ENCODE measurements around the gene PHIP. TPM values are rescaled to one million over a fixed set of nuclear protein-coding genes. Genes with fewer than 3 reads are reported as not detected.

Gene PHIP
- total and polyA plus RNA-seq, 2 experiments from 2014 or later = 14.8 to 26.5 TPM

DNA sequence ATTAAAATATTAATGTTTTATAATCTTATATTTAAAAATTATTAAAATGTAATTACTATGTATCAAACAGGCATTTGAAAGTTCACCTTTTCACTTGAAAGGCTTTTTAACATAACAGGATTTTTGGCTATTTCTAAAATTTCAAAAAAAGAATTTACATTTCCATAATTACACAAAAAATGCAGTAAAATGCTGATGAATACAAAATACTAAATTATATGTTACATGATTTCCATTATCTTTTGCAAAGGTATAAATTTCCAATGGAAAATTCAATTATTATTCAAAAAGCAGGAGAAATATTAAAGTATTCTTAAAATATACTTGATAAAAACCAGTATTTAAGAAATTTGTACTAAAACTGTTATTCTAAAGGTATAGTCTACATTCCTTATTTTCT is 66.1 kb downstream of the PHIP start:
- Histone ChIP-seq H3K36me3 (peaks cover 35% of the 10 kb centered on the region), H3K27me3 (no peaks in the 10 kb centered on the region), H3K4me1 (ENCODE audit: low read depth) (peaks cover 25% of the 10 kb centered on the region), H3K9me3 (ENCODE audit: low read depth) (no peaks in the 10 kb centered on the region), H3K27ac (no peak overlapping the region), H3K4me3 (no peak overlapping the region)
- DNase-seq (ENCODE audit: low read depth in 1 of 2, low spot score in 1 of 2) = no peak
- TF ChIP-seq, protein P1, sequence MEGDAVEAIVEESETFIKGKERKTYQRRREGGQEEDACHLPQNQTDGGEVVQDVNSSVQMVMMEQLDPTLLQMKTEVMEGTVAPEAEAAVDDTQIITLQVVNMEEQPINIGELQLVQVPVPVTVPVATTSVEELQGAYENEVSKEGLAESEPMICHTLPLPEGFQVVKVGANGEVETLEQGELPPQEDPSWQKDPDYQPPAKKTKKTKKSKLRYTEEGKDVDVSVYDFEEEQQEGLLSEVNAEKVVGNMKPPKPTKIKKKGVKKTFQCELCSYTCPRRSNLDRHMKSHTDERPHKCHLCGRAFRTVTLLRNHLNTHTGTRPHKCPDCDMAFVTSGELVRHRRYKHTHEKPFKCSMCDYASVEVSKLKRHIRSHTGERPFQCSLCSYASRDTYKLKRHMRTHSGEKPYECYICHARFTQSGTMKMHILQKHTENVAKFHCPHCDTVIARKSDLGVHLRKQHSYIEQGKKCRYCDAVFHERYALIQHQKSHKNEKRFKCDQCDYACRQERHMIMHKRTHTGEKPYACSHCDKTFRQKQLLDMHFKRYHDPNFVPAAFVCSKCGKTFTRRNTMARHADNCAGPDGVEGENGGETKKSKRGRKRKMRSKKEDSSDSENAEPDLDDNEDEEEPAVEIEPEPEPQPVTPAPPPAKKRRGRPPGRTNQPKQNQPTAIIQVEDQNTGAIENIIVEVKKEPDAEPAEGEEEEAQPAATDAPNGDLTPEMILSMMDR (IDR thresholded peaks at IDR 0.05; ENCODE audit: low read depth, low read length) = no peak

DNA sequence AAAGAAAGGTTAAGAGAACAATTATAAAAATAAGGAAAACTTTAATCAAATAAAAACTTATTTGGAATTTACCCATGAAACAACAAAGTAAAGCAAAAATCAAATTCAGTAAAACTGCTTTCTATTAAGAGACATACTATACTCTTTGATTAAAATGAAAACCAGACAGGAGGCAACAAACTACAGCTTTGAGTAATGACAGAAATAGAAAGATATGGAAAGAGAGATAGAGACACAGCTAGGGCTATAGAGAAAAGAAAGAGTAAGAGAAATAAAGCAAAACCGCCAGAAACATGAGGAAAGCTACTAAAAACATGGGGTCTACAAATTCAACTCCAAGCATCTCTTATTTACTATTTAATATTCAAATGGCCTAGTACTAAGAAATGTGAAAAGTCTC is 67.6 kb downstream of the PHIP start:
- TF ChIP-seq, protein P1 (IDR thresholded peaks at IDR 0.05; ENCODE audit: low read depth, low read length) = no peak
- DNase-seq (ENCODE audit: low read depth in 1 of 2, low spot score in 1 of 2) = no peak
- Histone ChIP-seq H3K27me3 (no peaks in the 10 kb centered on the region), H3K4me1 (ENCODE audit: low read depth) (peaks cover 25% of the 10 kb centered on the region), H3K27ac (peak overlapping the region; percentile 84), H3K36me3 (peaks cover 23% of the 10 kb centered on the region), H3K4me3 (peak overlapping the region; percentile 5), H3K9me3 (ENCODE audit: low read depth) (no peaks in the 10 kb centered on the region)

DNA sequence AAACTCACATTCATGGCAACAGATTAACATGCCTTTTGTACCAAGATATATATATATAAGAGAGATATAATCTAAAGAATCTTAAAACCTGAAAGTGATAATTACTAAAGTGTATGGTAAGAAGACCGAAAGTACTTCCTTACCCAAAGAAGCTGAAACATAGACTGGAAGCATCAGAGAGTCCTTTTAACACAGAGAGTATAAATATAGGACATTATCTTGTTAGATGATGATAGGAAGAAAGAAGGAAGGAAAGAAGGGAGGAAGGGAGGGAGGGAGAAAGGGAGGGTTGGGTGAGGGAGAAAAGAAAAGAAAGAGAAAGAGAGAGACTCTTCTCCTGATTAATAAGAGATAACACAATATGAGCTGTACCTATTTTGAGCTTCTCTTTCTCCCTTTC is 68.2 kb downstream of the PHIP start:
- H3K4me3 ChIP-seq = no peak overlapping the region
- H3K27me3 ChIP-seq = no peaks in the 10 kb centered on the region
- no peaks in the 10 kb centered on the region for H3K9me3 ChIP-seq (ENCODE audit: low read depth)
- no peak for DNase-seq (ENCODE audit: low read depth in 1 of 2, low spot score in 1 of 2)
- peak overlapping the region; percentile 84 for H3K27ac ChIP-seq
- H3K4me1 ChIP-seq (ENCODE audit: low read depth) = peaks cover 25% of the 10 kb centered on the region
- peaks cover 19% of the 10 kb centered on the region for H3K36me3 ChIP-seq
- TF ChIP-seq, protein P1 (IDR thresholded peaks at IDR 0.05; ENCODE audit: low read depth, low read length) = no peak

DNA sequence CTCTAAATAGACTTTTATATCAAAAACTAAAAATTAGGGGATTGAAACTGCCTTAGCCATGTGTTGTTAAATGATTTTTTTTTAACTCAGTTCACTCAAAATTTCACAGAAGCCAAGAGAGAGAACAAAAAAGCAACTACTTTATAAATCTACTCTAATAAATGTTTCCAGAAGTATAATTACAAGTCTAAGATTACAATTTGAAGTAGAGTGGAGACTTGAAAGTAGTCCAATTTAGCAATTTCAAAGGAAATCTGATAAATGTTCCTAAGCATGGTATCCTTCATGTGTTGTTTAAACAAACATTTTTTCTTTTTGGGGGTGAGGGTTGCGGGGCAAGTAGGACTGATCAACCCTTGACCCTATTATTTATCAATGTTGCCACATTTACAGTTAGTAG is 72.6 kb downstream of the PHIP start:
- Histone ChIP-seq H3K27me3 (no peaks in the 10 kb centered on the region), H3K27ac (no peak overlapping the region), H3K9me3 (ENCODE audit: low read depth) (no peaks in the 10 kb centered on the region), H3K36me3 (peaks cover 16% of the 10 kb centered on the region), H3K4me1 (ENCODE audit: low read depth) (peaks cover 12% of the 10 kb centered on the region), H3K4me3 (no peak overlapping the region)
- no peak for DNase-seq (ENCODE audit: low read depth in 1 of 2, low spot score in 1 of 2)
- TF ChIP-seq, protein P1 (IDR thresholded peaks at IDR 0.05; ENCODE audit: low read depth, low read length) = no peak

DNA sequence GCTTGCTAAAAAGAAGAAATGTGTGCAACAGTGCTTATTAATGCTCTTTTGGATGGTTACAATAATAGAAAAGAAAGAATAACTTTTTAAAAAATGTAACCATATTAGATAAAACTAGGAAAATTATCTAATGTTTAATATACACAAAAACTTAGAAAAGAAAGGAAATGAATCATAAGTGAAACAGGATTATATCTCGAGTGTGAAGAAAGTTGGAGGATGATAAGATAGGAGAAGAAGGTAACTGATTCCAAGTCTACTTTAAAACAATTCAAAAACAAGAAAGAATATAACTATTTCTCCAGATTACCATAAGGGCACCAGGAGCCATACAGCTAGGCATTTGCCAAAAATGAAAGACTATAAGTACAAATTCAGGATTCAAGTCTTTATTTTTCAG is 73.0 kb downstream of the PHIP start:
- Histone ChIP-seq H3K27ac (no peak overlapping the region), H3K9me3 (ENCODE audit: low read depth) (no peaks in the 10 kb centered on the region), H3K4me1 (ENCODE audit: low read depth) (peaks cover 7% of the 10 kb centered on the region), H3K36me3 (peaks cover 20% of the 10 kb centered on the region), H3K4me3 (no peak overlapping the region), H3K27me3 (no peaks in the 10 kb centered on the region)
- peak in 1 of 2 donors; percentile 20 for DNase-seq (ENCODE audit: low read depth in 1 of 2, low spot score in 1 of 2)
- TF ChIP-seq, protein P1 (IDR thresholded peaks at IDR 0.05; ENCODE audit: low read depth, low read length) = no peak

DNA sequence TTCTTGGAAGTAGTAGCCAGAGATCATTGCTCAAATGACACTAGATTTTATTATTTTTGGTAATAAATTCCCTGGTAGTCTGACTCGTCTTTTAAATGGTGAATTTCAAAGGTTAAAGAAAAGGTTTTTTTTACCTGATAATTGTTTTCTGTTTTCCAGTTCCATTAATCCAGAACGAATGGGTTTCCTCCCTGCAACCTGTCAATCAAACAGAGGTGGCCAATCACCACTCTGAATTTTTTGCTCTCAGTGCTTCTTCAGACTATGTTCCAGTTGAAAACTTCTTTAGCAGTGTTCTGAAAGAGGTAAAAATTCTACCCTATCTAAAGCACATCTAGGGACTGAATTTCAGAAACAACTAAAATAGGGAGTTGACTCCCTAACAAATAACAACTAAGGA is 73.8 kb downstream of the PHIP start:
- DNase-seq (ENCODE audit: low read depth in 1 of 2, low spot score in 1 of 2) = no peak
- Histone ChIP-seq H3K36me3 (peaks cover 26% of the 10 kb centered on the region), H3K4me3 (no peak overlapping the region), H3K27me3 (no peaks in the 10 kb centered on the region), H3K4me1 (ENCODE audit: low read depth) (peaks cover under 1% of the 10 kb centered on the region), H3K27ac (no peak overlapping the region), H3K9me3 (ENCODE audit: low read depth) (no peaks in the 10 kb centered on the region)
- TF ChIP-seq, protein P1 (IDR thresholded peaks at IDR 0.05; ENCODE audit: low read depth, low read length) = no peak
